Gastroesophageal sphincter (tissue), 3 donors: ENCODE data around the gene SMTNL1.

ENCODE experiments used
- POLR2A ChIP-seq, 2 donors: fragments of 450-650 bp; IDR thresholded peaks; one replicate each; pipeline ENCODE4 v1.6.1; 2017; ENCODE audit warnings: antibody characterized with exemption in 2 of 2, mild to moderate bottlenecking in 2 of 2, moderate library complexity in 1 of 2
- POLR2AphosphoS5 ChIP-seq: sonication (generic); formaldehyde crosslinking; IDR thresholded peaks from one replicate; pipeline ENCODE4 v1.6.1; 2017; ENCODE audit warnings: antibody characterized with exemption
- TF ChIP-seq, protein P1 (sequence below), 4 experiments: fragments of 200-600 bp in 2 of 4; fragments of 450-650 bp in 2 of 4; sonication (generic) in 1 of 4; IDR thresholded peaks; one replicate each; pipeline ENCODE4 v1.5.1; 2017 to 2019; ENCODE audit warnings: antibody characterized with exemption in 4 of 4, mild to moderate bottlenecking in 2 of 4, moderate library complexity in 2 of 4

DNA sequence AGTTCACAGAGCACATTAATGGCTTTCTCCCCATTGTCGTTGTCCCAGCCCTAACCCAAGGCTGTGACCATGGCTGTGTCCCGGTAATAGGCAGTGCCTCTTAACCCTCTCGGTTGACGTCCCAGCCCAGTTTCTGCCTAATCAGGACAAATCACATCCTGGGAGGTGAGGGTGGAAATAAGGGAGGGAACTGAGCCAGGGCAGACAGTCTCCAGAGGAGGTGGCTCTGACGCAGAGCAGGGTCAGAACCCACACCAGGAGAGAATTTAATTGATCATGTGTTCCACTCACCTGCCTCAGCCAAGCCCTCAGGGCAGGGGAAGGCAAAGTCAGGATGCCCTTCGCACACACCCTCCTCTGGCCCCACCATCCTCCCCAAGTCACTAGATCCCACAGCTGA, 38.9 kb upstream of the SMTNL1 start:
- TF ChIP-seq, protein P1, sequence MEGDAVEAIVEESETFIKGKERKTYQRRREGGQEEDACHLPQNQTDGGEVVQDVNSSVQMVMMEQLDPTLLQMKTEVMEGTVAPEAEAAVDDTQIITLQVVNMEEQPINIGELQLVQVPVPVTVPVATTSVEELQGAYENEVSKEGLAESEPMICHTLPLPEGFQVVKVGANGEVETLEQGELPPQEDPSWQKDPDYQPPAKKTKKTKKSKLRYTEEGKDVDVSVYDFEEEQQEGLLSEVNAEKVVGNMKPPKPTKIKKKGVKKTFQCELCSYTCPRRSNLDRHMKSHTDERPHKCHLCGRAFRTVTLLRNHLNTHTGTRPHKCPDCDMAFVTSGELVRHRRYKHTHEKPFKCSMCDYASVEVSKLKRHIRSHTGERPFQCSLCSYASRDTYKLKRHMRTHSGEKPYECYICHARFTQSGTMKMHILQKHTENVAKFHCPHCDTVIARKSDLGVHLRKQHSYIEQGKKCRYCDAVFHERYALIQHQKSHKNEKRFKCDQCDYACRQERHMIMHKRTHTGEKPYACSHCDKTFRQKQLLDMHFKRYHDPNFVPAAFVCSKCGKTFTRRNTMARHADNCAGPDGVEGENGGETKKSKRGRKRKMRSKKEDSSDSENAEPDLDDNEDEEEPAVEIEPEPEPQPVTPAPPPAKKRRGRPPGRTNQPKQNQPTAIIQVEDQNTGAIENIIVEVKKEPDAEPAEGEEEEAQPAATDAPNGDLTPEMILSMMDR (IDR thresholded peaks at IDR 0.05): no peak
- TF ChIP-seq POLR2AphosphoS5 (no peak), POLR2A (IDR thresholded peaks at IDR 0.05) (no peak)
